Measurements from ENCODE around the gene ANKRD17.

- TF ChIP-seq CTCF (IDR thresholded peaks at IDR 0.05; ENCODE audit: extremely low read depth in 1 of 2, insufficient read depth in 1 of 2, low read depth in 1 of 2, low read length in 2 of 2) (no peak), POLR2AphosphoS5 (IDR thresholded peaks at IDR 0.05; ENCODE audit: insufficient read depth, low read depth, low read length) (no peak), EZH2 (IDR thresholded peaks at IDR 0.05; ENCODE audit: borderline replicate concordance, low read depth, low read length, severe bottlenecking) (no peak), JUN (IDR thresholded peaks at IDR 0.05; ENCODE audit: borderline replicate concordance, insufficient read depth, insufficient read length, low read depth) (no peak)
Measured at GRCh38 chr4:73133784-73134183, 124.8 kb downstream of the ANKRD17 start.
